Measurements from ENCODE around the gene PLPPR4.

The PLPPR4 gene

GRCh38 chr1:99306056-99306455 lies 41.8 kb downstream of the PLPPR4 start:
- TF ChIP-seq, protein P1, sequence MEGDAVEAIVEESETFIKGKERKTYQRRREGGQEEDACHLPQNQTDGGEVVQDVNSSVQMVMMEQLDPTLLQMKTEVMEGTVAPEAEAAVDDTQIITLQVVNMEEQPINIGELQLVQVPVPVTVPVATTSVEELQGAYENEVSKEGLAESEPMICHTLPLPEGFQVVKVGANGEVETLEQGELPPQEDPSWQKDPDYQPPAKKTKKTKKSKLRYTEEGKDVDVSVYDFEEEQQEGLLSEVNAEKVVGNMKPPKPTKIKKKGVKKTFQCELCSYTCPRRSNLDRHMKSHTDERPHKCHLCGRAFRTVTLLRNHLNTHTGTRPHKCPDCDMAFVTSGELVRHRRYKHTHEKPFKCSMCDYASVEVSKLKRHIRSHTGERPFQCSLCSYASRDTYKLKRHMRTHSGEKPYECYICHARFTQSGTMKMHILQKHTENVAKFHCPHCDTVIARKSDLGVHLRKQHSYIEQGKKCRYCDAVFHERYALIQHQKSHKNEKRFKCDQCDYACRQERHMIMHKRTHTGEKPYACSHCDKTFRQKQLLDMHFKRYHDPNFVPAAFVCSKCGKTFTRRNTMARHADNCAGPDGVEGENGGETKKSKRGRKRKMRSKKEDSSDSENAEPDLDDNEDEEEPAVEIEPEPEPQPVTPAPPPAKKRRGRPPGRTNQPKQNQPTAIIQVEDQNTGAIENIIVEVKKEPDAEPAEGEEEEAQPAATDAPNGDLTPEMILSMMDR (IDR thresholded peaks at IDR 0.05; ENCODE audit: low read length, missing control alignments): no peak
- no peak overlapping the region for H3K4me3 ChIP-seq (replicated peaks; ENCODE audit: low read depth, low read length)
- no peak for DNase-seq (ENCODE audit: low read depth)

GRCh38 chr1:99306644-99307043 lies 42.4 kb downstream of the PLPPR4 start:
- H3K4me3 ChIP-seq (replicated peaks; ENCODE audit: low read depth, low read length): no peak overlapping the region
- no peak for DNase-seq (ENCODE audit: low read depth)
- TF ChIP-seq, protein P1 (IDR thresholded peaks at IDR 0.05; ENCODE audit: low read length, missing control alignments): no peak

DNA sequence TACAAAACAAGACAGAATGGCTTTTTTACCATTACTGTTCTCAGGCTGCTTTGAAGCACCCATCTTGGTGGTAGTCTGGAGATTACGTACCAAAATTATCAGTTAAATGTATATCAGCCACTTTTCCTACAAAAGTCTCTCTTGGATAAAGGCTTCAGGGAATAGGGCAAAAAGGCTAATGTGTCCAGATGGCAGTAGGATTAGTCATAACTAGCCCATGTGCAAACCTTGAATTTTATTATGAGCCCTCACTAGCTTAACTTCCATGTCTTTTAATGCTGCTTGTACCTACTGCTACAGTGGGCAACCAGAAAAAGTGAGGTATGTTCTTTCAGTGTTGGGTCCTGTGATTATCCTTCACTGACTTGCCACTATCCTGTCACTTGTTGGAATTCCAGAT lies 51.0 kb downstream of the PLPPR4 start:
- DNase-seq (ENCODE audit: low read depth): no peak
- TF ChIP-seq, protein P1 (IDR thresholded peaks at IDR 0.05; ENCODE audit: low read length, missing control alignments): no peak
- no peak overlapping the region for H3K4me3 ChIP-seq (replicated peaks; ENCODE audit: low read depth, low read length)

DNA sequence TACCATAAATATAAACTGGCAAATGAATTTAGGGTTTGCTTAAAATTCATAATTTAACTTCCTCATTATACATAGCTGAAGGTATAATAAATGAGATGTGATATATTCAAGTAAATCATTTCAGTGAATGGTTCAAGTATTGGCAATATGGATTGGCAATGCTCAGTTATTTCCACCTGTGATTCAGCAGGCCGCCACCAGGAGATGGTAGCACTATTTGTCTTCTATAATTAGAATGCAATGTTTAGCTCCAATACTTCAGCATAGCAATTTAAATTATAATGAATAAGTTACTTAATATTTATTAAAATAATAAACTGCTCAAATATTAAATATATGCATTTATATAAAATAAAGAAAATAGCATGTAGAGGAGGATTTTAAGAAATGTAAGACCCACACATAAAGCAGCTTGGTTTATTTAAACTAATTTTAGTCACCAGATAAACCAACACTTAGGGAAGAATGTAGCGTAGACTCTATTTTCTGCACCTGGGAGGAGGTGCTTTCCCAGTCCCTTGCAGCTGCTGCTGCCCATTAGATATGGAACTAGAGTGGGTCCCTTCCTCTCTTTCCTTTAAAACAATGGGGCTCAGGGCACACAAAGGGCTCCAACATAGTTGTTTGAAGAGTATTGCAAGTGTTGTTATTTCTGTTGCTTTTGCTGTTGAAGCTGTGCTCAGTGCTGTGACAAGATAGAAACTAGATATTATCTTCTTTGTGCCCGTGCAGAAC lies 62.1 kb downstream of the PLPPR4 start:
- peak; percentile 1 for DNase-seq (ENCODE audit: low read depth)
- TF ChIP-seq, protein P1 (IDR thresholded peaks at IDR 0.05; ENCODE audit: low read length, missing control alignments): peak; percentile 35
- no peak overlapping the region for H3K4me3 ChIP-seq (replicated peaks; ENCODE audit: low read depth, low read length)

DNA sequence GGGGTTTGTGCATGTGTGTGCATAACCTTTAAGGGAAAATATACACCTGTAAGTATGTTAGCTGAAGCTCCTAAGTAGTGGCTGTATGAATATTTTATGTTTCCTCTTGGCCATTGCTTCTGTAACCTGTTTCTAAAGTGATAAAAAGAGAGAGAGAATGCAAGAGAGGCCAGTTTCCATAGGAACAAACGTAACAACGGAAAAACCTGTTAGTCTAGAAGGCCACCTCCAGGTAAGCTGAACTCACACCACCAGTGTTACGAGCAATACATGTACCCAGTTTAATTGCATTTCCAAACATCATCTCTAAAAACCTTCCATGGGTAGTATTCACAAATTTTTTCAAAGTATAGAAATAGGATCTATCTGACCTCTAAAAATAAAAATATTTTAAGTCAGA lies 63.1 kb downstream of the PLPPR4 start:
- TF ChIP-seq, protein P1 (IDR thresholded peaks at IDR 0.05; ENCODE audit: low read length, missing control alignments): no peak
- no peak overlapping the region for H3K4me3 ChIP-seq (replicated peaks; ENCODE audit: low read depth, low read length)
- no peak for DNase-seq (ENCODE audit: low read depth)

GRCh38 chr1:99328171-99328570 lies 63.9 kb downstream of the PLPPR4 start:
- no peak for DNase-seq (ENCODE audit: low read depth)
- no peak overlapping the region for H3K4me3 ChIP-seq (replicated peaks; ENCODE audit: low read depth, low read length)
- TF ChIP-seq, protein P1 (IDR thresholded peaks at IDR 0.05; ENCODE audit: low read length, missing control alignments): no peak

GRCh38 chr1:99331083-99331482 lies 66.8 kb downstream of the PLPPR4 start:
- TF ChIP-seq, protein P1 (IDR thresholded peaks at IDR 0.05; ENCODE audit: low read length, missing control alignments): no peak
- DNase-seq (ENCODE audit: low read depth): no peak
- no peak overlapping the region for H3K4me3 ChIP-seq (replicated peaks; ENCODE audit: low read depth, low read length)
